ENCODE data around the gene SLIT3.
"Not testable (repeated sequence)": the region's sequence is repeated elsewhere in the genome, so short reads cannot be mapped to it uniquely, and the experiment has no call there.

The SLIT3 gene

GRCh38 chr5:168637793-168638192 lies 663.1 kb downstream of the SLIT3 start (continued):
- TF ChIP-seq ARNTL (CRISPR knock-in tag; IDR thresholded peaks at IDR 0.05; ENCODE audit: borderline replicate concordance, low read depth) (no peak), ESRRG (CRISPR knock-in tag; IDR thresholded peaks at IDR 0.05) (no peak)

DNA sequence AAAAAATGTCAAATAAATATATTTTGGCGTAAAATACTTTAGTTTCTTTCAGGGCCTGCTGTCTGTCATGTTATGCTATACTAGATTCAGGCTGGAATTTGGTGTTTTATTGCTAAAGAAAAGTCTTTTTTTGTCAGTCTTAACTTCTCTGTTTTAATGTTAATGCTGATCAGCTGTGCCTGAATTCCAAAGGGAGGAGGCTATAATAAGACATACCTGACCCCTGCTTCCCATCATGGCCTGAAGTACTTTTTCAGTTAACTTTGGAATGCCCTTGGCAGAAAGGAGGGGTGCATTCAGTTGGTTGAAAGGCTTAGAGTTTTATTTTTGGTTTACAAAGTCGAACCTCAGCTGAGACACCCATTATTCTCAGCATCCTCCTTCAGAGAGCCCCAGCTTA lies 663.7 kb downstream of the SLIT3 start:
- TF ChIP-seq RARB (CRISPR knock-in tag; IDR thresholded peaks at IDR 0.05) (no peak), ISL1 (CRISPR knock-in tag; IDR thresholded peaks at IDR 0.05) (no peak), ZNF8 (CRISPR knock-in tag; IDR thresholded peaks at IDR 0.05) (no peak), ZNF565 (CRISPR knock-in tag; conservative IDR thresholded peaks at IDR 0.05; ENCODE audit: low read depth) (no peak), TCF4 (CRISPR knock-in tag; IDR thresholded peaks at IDR 0.05; ENCODE audit: borderline replicate concordance) (no peak), CSDC2 (CRISPR knock-in tag; IDR thresholded peaks at IDR 0.05) (no peak), ZFP30 (CRISPR knock-in tag; IDR thresholded peaks at IDR 0.05) (no peak)
- TF ChIP-seq, protein P1, sequence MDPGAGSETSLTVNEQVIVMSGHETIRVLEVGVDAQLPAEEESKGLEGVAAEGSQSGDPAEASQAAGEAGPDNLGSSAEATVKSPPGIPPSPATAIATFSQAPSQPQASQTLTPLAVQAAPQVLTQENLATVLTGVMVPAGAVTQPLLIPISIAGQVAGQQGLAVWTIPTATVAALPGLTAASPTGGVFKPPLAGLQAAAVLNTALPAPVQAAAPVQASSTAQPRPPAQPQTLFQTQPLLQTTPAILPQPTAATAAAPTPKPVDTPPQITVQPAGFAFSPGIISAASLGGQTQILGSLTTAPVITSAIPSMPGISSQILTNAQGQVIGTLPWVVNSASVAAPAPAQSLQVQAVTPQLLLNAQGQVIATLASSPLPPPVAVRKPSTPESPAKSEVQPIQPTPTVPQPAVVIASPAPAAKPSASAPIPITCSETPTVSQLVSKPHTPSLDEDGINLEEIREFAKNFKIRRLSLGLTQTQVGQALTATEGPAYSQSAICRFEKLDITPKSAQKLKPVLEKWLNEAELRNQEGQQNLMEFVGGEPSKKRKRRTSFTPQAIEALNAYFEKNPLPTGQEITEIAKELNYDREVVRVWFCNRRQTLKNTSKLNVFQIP (CRISPR knock-in tag; IDR thresholded peaks at IDR 0.05; ENCODE audit: borderline replicate concordance, low read depth): no peak
- ATAC-seq: no peak

- ATAC-seq: not testable (repeated sequence)
Observed at GRCh38 chr5:168630958-168631357, 670.0 kb downstream of the SLIT3 start.

- ATAC-seq: no peak
- no peak for TF ChIP-seq RARB (CRISPR knock-in tag; IDR thresholded peaks at IDR 0.05)
- TF ChIP-seq ZFP3 (CRISPR knock-in tag; IDR thresholded peaks at IDR 0.05): no peak
- TF ChIP-seq CSDC2 (CRISPR knock-in tag; IDR thresholded peaks at IDR 0.05): no peak
- no peak for TF ChIP-seq GLIS3 (CRISPR knock-in tag; IDR thresholded peaks at IDR 0.05)
- TF ChIP-seq, protein P2, sequence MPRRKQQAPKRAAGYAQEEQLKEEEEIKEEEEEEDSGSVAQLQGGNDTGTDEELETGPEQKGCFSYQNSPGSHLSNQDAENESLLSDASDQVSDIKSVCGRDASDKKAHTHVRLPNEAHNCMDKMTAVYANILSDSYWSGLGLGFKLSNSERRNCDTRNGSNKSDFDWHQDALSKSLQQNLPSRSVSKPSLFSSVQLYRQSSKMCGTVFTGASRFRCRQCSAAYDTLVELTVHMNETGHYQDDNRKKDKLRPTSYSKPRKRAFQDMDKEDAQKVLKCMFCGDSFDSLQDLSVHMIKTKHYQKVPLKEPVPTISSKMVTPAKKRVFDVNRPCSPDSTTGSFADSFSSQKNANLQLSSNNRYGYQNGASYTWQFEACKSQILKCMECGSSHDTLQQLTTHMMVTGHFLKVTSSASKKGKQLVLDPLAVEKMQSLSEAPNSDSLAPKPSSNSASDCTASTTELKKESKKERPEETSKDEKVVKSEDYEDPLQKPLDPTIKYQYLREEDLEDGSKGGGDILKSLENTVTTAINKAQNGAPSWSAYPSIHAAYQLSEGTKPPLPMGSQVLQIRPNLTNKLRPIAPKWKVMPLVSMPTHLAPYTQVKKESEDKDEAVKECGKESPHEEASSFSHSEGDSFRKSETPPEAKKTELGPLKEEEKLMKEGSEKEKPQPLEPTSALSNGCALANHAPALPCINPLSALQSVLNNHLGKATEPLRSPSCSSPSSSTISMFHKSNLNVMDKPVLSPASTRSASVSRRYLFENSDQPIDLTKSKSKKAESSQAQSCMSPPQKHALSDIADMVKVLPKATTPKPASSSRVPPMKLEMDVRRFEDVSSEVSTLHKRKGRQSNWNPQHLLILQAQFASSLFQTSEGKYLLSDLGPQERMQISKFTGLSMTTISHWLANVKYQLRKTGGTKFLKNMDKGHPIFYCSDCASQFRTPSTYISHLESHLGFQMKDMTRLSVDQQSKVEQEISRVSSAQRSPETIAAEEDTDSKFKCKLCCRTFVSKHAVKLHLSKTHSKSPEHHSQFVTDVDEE (CRISPR knock-in tag; IDR thresholded peaks at IDR 0.05): no peak
- TF ChIP-seq ZFP30 (CRISPR knock-in tag; IDR thresholded peaks at IDR 0.05): no peak
- TF ChIP-seq OSR1 (CRISPR knock-in tag; IDR thresholded peaks at IDR 0.05): no peak
- no peak for TF ChIP-seq ZNF8 (CRISPR knock-in tag; IDR thresholded peaks at IDR 0.05)
- no peak for TF ChIP-seq PPARA (CRISPR knock-in tag; IDR thresholded peaks at IDR 0.05; ENCODE audit: borderline replicate concordance)
- no peak for TF ChIP-seq ARNTL (CRISPR knock-in tag; IDR thresholded peaks at IDR 0.05; ENCODE audit: borderline replicate concordance, low read depth)
- TF ChIP-seq, protein P3, sequence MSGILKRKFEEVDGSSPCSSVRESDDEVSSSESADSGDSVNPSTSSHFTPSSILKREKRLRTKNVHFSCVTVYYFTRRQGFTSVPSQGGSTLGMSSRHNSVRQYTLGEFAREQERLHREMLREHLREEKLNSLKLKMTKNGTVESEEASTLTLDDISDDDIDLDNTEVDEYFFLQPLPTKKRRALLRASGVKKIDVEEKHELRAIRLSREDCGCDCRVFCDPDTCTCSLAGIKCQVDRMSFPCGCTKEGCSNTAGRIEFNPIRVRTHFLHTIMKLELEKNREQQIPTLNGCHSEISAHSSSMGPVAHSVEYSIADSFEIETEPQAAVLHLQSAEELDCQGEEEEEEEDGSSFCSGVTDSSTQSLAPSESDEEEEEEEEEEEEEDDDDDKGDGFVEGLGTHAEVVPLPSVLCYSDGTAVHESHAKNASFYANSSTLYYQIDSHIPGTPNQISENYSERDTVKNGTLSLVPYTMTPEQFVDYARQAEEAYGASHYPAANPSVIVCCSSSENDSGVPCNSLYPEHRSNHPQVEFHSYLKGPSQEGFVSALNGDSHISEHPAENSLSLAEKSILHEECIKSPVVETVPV (CRISPR knock-in tag; IDR thresholded peaks at IDR 0.05): no peak
- no peak for TF ChIP-seq TOX (CRISPR knock-in tag; IDR thresholded peaks at IDR 0.05; ENCODE audit: borderline replicate concordance)
- no peak for TF ChIP-seq PATZ1 (CRISPR knock-in tag; IDR thresholded peaks at IDR 0.05; ENCODE audit: borderline replicate concordance)
- no peak for TF ChIP-seq ISL1 (CRISPR knock-in tag; IDR thresholded peaks at IDR 0.05)
- TF ChIP-seq, protein P1 (CRISPR knock-in tag; IDR thresholded peaks at IDR 0.05; ENCODE audit: borderline replicate concordance, low read depth): no peak
Observed at GRCh38 chr5:168624850-168625364, 676.0 kb downstream of the SLIT3 start.

Measured in SK-N-SH treated with all-trans-retinoic acid at 6 μM for 48 hours (cell line).